Panc1 (cell line): Measurements from ENCODE around the gene RCN1. TPM values are rescaled to one million over a fixed set of nuclear protein-coding genes. Genes with fewer than 3 reads are reported as not detected.

Experiments used
- ATAC-seq: fragments of 200-7000 bp; cut with Tn5 transposase; 2 replicates; pipeline ENCODE4 v1.9.1; 2020; ENCODE audit warnings: mild to moderate bottlenecking, moderate library complexity
- BruUV-seq: library from RNA; stranded (reverse); fragments of 400-500 nt; replicated peaks from 2 replicates; lab custom pipeline; 2021; lab: Mats Ljungman, UMichigan
- CTCF ChIA-PET: fragments of 300-600 bp; sonication (Branson Sonifier 250); formaldehyde crosslinking; loops from one replicate; lab custom pipeline; 2022; ENCODE audit warnings: antibody characterized with exemption; lab: Charles Lee
- POLR2A ChIA-PET: fragments of 300-600 bp; sonication (Branson Sonifier 250); formaldehyde crosslinking; loops from one replicate; lab custom pipeline; 2022; ENCODE audit warnings: antibody characterized with exemption; lab: Charles Lee
- DNase-seq: peaks from one replicate; pipeline ENCODE4 v3.0.0-alpha.2; 2010; ENCODE audit warnings: low read depth, low spot score
- H3K27ac ChIP-seq: 2 replicates; pipeline ENCODE4 v1.5.1; 2011; ENCODE audit warnings: mild to moderate bottlenecking, low read length, inconsistent platforms
- H3K27me3 ChIP-seq: fragments of 200-500 bp; sonication (Bioruptor generic); 2 replicates; pipeline ENCODE4 v1.6.0; 2014; ENCODE audit warnings: low read length, inconsistent platforms; ENCODE audit not compliant: control insufficient read depth, insufficient read depth
- H3K36me3 ChIP-seq: fragments of 200-500 bp; sonication (Bioruptor generic); 2 replicates; pipeline ENCODE4 v1.5.1; 2014; ENCODE audit warnings: inconsistent platforms, mild to moderate bottlenecking, low read length, moderate library complexity; ENCODE audit not compliant: control insufficient read depth, insufficient read depth
- H3K4me1 ChIP-seq: 2 replicates; pipeline ENCODE4 v1.5.1; 2011; ENCODE audit warnings: inconsistent platforms, mild to moderate bottlenecking, low read length, moderate library complexity; ENCODE audit not compliant: control insufficient read depth, insufficient read depth
- H3K4me3 ChIP-seq, 2 experiments: 2 replicates each; pipeline ENCODE4 v1.5.1; 2011 to 2012; ENCODE audit warnings: low read depth in 2 of 2, low read length in 2 of 2, mild to moderate bottlenecking in 2 of 2, inconsistent platforms in 1 of 2, moderate library complexity in 1 of 2
- H3K9me3 ChIP-seq: fragments of 200-500 bp; sonication (Bioruptor generic); 2 replicates; pipeline ENCODE4 v1.5.1; 2014; ENCODE audit warnings: low read depth, mild to moderate bottlenecking, inconsistent platforms, low read length, moderate library complexity; ENCODE audit not compliant: control insufficient read depth, insufficient read depth
- CTCF ChIP-seq: fragments of 450-650 bp; IDR thresholded peaks from 2 replicates; pipeline ENCODE4 v1.5.1; 2017; ENCODE audit warnings: mild to moderate bottlenecking
- POLR2AphosphoS5 ChIP-seq: IDR thresholded peaks from 2 replicates; pipeline ENCODE4 v1.6.1; 2012; ENCODE audit warnings: mild to moderate bottlenecking, low read depth, low read length, moderate library complexity
- REST ChIP-seq, 2 experiments: IDR thresholded peaks; 2 replicates each; pipeline ENCODE4 v1.6.1; 2011 to 2012; ENCODE audit warnings: low read depth in 2 of 2, control low read depth in 1 of 2, low read length in 1 of 2, mild to moderate bottlenecking in 1 of 2, moderate library complexity in 1 of 2; ENCODE audit not compliant: insufficient read depth in 1 of 2
- SIN3A ChIP-seq: IDR thresholded peaks from 2 replicates; pipeline ENCODE4 v1.6.1; 2012; ENCODE audit warnings: low read depth, mild to moderate bottlenecking, low read length, moderate library complexity, borderline replicate concordance; ENCODE audit not compliant: insufficient read depth
- TCF7L2 ChIP-seq: IDR thresholded peaks from 2 replicates; pipeline ENCODE4 v1.6.1; 2011; ENCODE audit warnings: mild to moderate bottlenecking, low read depth, low read length, inconsistent platforms
- in situ Hi-C: cut with HindIII; loops from 2 replicates; pipeline ENCODE4 v1.10.0; 2016; ENCODE audit warnings: low sequenced_read_pairs, low pct_unique_long_range_greater_than_20kb
- intact Hi-C: fragments of 100-400 bp; cut with micrococcal nuclease; formaldehyde crosslinking; loops from one replicate; pipeline ENCODE4 v1.10.0; 2022; ENCODE audit not compliant: unreplicated experiment
- total RNA-seq: library from RNA; stranded (reverse); gene quantifications from one replicate; pipeline ENCODE4 v1.2.1, GENCODE V29; 2021; ENCODE audit not compliant: unreplicated experiment

The RCN1 gene
- total RNA-seq, 1 experiment from 2014 or later: 120 TPM

- ATAC-seq (no peak), DNase-seq (no peak)
- intact Hi-C loops: no loop called here
- BruUV-seq: no TSS peak
- H3K27ac ChIP-seq: no peak overlapping the region
- in situ Hi-C loops: no loop called here
- H3K4me3 ChIP-seq: no peak overlapping the region
- POLR2A ChIA-PET: no interaction called here
- H3K36me3 ChIP-seq: no peaks in the 10 kb centered on the region
- CTCF ChIA-PET: no interaction called here
- H3K9me3 ChIP-seq: no peaks in the 10 kb centered on the region
- no peak for TF ChIP-seq CTCF
- TF ChIP-seq POLR2AphosphoS5: no peak
- TF ChIP-seq SIN3A: no peak
- no peak for TF ChIP-seq TCF7L2
- no peak for TF ChIP-seq REST (IDR thresholded peaks at IDR 0.05; ENCODE audit: insufficient read depth in 1 of 2, low read depth in 2 of 2, low read length in 1 of 2)
- H3K27me3 ChIP-seq: peaks cover 4% of the 10 kb centered on the region; the same call in 1 of the 2 replicates
- no peaks in the 10 kb centered on the region for H3K4me1 ChIP-seq
These were observed 47.0 kb downstream of the RCN1 start for GRCh38 chr11:32137869-32138268.

GRCh38 chr11:32138902-32139301 is 48.0 kb downstream of the RCN1 start:
- BruUV-seq: no TSS peak
- no peaks in the 10 kb centered on the region for H3K36me3 ChIP-seq
- DNase-seq (no peak), ATAC-seq (no peak)
- H3K9me3 ChIP-seq: no peaks in the 10 kb centered on the region
- no peak overlapping the region for H3K4me3 ChIP-seq
- ChIA-PET CTCF (no interaction called here), POLR2A (no interaction called here)
- H3K27ac ChIP-seq: no peak overlapping the region
- in situ Hi-C loops: no loop called here
- no peaks in the 10 kb centered on the region for H3K4me1 ChIP-seq
- TF ChIP-seq TCF7L2 (no peak), SIN3A (no peak), CTCF (no peak), REST (IDR thresholded peaks at IDR 0.05; ENCODE audit: insufficient read depth in 1 of 2, low read depth in 2 of 2, low read length in 1 of 2) (no peak), POLR2AphosphoS5 (no peak)
- intact Hi-C loops: no loop called here
- H3K27me3 ChIP-seq: peaks cover 3% of the 10 kb centered on the region; the same call in 1 of the 2 replicates
